GM13977 (cell line): ENCODE data around the gene APRT.

ENCODE experiments used
- DNase-seq: peaks from one replicate; pipeline ENCODE4 v3.0.0; 2012; ENCODE audit warnings: low spot score
- in situ Hi-C: fragments of 300-500 bp; cut with MboI; formaldehyde crosslinking; loops from one replicate; pipeline ENCODE4 v1.12.0; 2022; ENCODE audit warnings: low sequenced_read_pairs, low pct_unique_long_range_greater_than_20kb, mixed read lengths, inconsistent platforms; ENCODE audit not compliant: unreplicated experiment
- TF ChIP-seq, protein P1 (sequence below): IDR thresholded peaks from 2 replicates; pipeline ENCODE4 v1.5.1; 2012; ENCODE audit warnings: mild to moderate bottlenecking, control low read depth; ENCODE audit not compliant: insufficient read depth; ENCODE audit errors: extremely low read depth, missing control alignments

The APRT gene

DNA sequence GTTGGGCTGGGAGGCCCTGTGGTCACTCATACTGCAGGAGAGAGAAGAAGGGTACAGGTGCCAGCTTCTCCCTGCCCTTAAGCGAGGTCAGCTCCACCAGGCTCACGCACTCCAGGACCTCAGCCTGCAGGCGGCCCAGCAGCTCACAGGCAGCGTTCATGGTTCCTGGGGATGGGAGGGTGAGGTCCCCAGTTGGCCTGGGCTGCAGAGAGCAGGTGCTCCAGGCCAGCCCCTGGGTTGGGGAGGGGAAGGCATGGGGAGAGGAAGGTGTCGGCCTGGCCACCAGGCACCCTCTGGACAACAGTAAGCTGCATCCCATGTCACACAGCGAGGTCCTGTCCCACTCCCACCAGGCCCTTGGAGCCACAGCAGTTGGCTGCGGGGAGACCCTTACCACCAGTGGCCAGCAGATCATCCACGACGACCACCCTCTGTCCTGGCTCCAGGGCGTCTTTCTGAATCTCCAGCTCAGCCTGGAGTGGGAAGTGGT is 2.0 kb downstream of the APRT start:
- TF ChIP-seq, protein P1, sequence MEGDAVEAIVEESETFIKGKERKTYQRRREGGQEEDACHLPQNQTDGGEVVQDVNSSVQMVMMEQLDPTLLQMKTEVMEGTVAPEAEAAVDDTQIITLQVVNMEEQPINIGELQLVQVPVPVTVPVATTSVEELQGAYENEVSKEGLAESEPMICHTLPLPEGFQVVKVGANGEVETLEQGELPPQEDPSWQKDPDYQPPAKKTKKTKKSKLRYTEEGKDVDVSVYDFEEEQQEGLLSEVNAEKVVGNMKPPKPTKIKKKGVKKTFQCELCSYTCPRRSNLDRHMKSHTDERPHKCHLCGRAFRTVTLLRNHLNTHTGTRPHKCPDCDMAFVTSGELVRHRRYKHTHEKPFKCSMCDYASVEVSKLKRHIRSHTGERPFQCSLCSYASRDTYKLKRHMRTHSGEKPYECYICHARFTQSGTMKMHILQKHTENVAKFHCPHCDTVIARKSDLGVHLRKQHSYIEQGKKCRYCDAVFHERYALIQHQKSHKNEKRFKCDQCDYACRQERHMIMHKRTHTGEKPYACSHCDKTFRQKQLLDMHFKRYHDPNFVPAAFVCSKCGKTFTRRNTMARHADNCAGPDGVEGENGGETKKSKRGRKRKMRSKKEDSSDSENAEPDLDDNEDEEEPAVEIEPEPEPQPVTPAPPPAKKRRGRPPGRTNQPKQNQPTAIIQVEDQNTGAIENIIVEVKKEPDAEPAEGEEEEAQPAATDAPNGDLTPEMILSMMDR = no peak
- in situ Hi-C loops = loop anchor here (10.0 kb wide), 1 partner anchor 405 kb away; the partner anchor contains the start of gene ZNF778
- DNase-seq = no peak

- TF ChIP-seq, protein P1 = no peak
- in situ Hi-C loops = loop anchor here (10.0 kb wide), 1 partner anchor 406 kb away; the partner anchor contains the start of gene ZNF778
- DNase-seq = no peak
Measured at GRCh38 chr16:88809068-88809675, 2.6 kb downstream of the APRT start.

GRCh38 chr16:88807626-88808453 is 3.9 kb downstream of the APRT start:
- DNase-seq = no peak
- TF ChIP-seq, protein P1 = no peak
- in situ Hi-C loops = loop anchor here (10.0 kb wide), 1 partner anchor 407 kb away; the partner anchor contains the start of gene ZNF778

GRCh38 chr16:88807142-88807625 is 4.5 kb downstream of the APRT start:
- in situ Hi-C loops = loop anchor here (10.0 kb wide), 1 partner anchor 408 kb away; the partner anchor contains the start of gene ZNF778
- TF ChIP-seq, protein P1 = no peak
- DNase-seq = no peak

DNA sequence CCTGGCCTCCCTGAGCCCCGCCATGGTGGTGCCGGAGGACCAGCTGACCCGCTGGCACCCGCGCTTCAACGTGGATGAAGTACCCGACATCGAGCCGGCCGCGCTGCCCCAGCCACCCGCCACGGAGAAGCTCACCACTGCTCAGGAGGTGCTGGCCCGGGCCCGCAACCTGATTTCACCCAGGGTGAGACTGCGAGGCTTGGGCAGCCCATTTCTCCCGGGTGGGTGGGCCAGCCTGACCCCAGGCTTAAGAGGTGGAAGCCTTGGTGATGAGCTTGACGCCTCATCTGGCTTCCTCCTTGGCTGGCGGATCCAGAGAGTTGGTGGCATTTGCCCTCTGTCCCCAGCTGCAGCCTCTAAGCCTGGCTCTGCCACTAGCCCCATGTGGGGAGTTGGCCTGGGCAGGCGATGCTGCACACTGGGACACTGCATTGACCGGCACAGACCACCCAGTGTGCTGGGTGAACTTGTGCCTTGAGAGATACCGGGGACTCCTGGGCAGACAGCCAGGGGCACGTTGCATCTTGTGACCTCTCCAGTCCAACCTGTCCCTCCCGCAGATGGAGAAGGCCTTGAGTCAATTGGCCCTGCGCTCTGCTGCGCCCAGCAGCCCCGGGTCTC is 5.1 kb downstream of the APRT start:
- no peak for DNase-seq
- TF ChIP-seq, protein P1 = no peak
- in situ Hi-C loops = loop anchor here (10.0 kb wide), 1 partner anchor 408 kb away; the partner anchor contains the start of gene ZNF778

GRCh38 chr16:88805887-88806393 is 5.8 kb downstream of the APRT start:
- in situ Hi-C loops = loop anchor here (10.0 kb wide), 1 partner anchor 409 kb away; the partner anchor contains the start of gene ZNF778
- TF ChIP-seq, protein P1 = no peak
- DNase-seq = no peak
